Activated effector memory CD4-positive, alpha-beta T cell treated with Interleukin-2 at 50 U/mL for 16 hours (primary cell): ENCODE measurements around the gene TAF11L9.
"Not testable (repeated sequence)": the region's sequence is repeated elsewhere in the genome, so short reads cannot be mapped to it uniquely, and the experiment has no call there.

ENCODE experiments used
- DNase-seq: peaks from one replicate; pipeline ENCODE4 v3.0.0-alpha.2; 2020

TAF11L9 gene

GRCh38 chr5:17594255-17594654 is at the start of gene TAF11L9:
Gene TAF11L9, minus strand, starts transcription at chr5:17594394.
- not testable (repeated sequence) for DNase-seq

GRCh38 chr5:17634160-17634559 is 40.0 kb upstream of the TAF11L9 start, which contains the start of gene TAF11L14:
Gene TAF11L14, plus strand, starts transcription at chr5:17634460.
- no peak for DNase-seq

GRCh38 chr5:17631788-17632187 is 37.6 kb upstream of the TAF11L9 start, which contains the start of gene TAF11L13:
Gene TAF11L13, plus strand, starts transcription at chr5:17632088.
- not testable (repeated sequence) for DNase-seq

- no peak for DNase-seq
Measured at GRCh38 chr5:17625686-17626085, 31.5 kb upstream of the TAF11L9 start.

- DNase-seq: no peak
Measured at GRCh38 chr5:17620627-17621026, 26.4 kb upstream of the TAF11L9 start.

GRCh38 chr5:17619354-17619753 is 25.2 kb upstream of the TAF11L9 start:
- DNase-seq: no peak

GRCh38 chr5:17614872-17615605 is 20.8 kb upstream of the TAF11L9 start:
- DNase-seq: no peak

GRCh38 chr5:17610092-17610491 is 15.9 kb upstream of the TAF11L9 start, which contains the start of gene TAF11L12:
Gene TAF11L12, plus strand, starts transcription at chr5:17610392.
- not testable (repeated sequence) for DNase-seq

GRCh38 chr5:17607461-17607860 is 13.3 kb upstream of the TAF11L9 start:
- DNase-seq: not testable (repeated sequence)

GRCh38 chr5:17604951-17605350 is 10.8 kb upstream of the TAF11L9 start:
- no peak for DNase-seq

- DNase-seq: not testable (repeated sequence)
Measured at GRCh38 chr5:17603880-17604279, 9.7 kb upstream of the TAF11L9 start, which contains the start of gene TAF11L11. Gene TAF11L11, plus strand, starts transcription at chr5:17604183.

- not testable (repeated sequence) for DNase-seq
Measured at GRCh38 chr5:17597728-17598127, 3.5 kb upstream of the TAF11L9 start, which contains the start of gene TAF11L10. Gene TAF11L10, minus strand, starts transcription at chr5:17597828.

- DNase-seq: not testable (repeated sequence)
Measured at GRCh38 chr5:17590860-17591259, 3.3 kb downstream of the TAF11L9 start, which contains the start of gene TAF11L8. Gene TAF11L8, minus strand, starts transcription at chr5:17590960.

GRCh38 chr5:17585658-17586057 is 8.5 kb downstream of the TAF11L9 start, which contains the start of gene TAF11L7:
Gene TAF11L7, minus strand, starts transcription at chr5:17585758.
- DNase-seq: not testable (repeated sequence)
